ENCODE results near the gene NPAS3. TPM values are rescaled to one million over a fixed set of nuclear protein-coding genes. Genes with fewer than 3 reads are reported as not detected.

Gene NPAS3
- polyA plus RNA-seq, 4 donors: 8.2 to 8.6 (median 8.5) TPM

DNA sequence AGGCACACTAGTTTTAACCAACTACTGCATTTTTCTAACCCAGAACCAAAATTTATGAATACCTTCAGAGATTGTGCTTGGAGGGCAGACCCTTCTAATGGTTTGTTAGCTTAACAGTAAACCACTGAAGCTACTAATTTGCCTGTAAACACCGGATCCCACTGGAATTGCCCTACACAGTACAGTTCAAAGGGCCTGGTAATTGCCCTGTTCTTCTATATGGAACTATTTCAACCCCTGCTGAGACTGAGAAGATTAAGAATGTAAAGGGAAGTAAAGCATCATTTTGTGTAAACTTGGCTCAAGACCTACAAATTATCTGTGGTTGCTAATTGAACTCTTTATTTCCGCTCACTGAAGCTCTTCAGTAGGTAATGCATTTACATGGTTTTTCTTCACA lies 468.1 kb downstream of the NPAS3 start:
- no peak for DNase-seq (ENCODE audit: low read depth in 4 of 4, low spot score in 2 of 4)

DNA sequence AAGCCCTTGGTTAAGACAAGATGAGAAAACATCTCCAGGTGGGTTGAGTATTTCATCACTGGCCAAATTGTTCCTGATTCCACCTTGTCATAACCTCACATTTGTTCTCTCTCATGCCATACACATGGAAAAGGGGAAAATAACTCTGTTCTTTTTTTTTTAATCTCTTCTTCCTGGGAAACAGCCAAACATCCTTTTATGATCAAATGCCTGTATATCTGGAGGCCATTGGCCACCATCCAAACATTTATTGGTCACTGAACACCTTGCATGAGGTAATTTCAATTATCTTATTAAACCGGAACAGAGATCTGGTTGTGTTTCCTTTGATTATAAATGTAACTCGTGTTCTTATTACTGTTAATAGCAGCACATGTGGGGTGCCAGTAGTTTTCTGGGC lies 469.6 kb downstream of the NPAS3 start:
- DNase-seq (ENCODE audit: low read depth in 4 of 4, low spot score in 2 of 4): no peak

DNA sequence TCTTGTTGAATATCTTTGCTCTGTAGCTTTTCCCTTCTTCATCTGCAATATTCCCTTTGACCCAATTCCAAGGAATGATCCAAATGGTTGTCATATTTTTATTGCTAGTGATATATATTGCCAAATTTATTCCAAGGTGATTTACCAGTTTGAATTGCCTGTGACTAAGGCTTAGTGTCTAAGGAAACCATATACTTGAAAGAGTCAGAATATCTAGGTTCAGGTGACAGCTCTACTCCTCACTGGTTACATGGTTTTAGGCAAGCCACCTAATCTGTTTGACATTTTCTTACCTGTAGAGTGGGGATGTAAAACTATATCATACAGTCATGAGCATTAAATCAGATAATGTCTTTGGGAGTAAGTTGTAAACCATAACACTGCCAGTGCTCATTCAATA lies 473.8 kb downstream of the NPAS3 start:
- DNase-seq (ENCODE audit: low read depth in 4 of 4, low spot score in 2 of 4): no peak

DNA sequence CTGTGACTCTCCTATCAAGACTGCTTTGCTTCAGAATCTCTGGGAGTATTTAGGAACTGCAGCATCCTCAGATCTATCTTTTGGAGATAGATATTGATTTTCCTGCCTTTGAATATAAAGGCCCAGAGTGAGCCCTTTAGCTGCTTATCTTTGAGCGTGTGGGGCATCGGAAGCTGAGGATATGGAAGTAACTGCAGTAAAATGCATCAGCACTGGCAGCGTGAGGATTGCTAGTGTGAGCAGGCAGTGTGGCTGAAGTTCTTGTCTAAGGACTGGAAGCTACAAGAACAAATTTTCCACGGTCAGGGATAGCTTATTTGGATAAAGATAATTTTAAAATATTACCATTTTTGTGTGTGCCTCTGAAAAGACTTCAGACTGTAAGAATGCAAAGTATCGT lies 474.7 kb downstream of the NPAS3 start:
- DNase-seq (ENCODE audit: low read depth in 4 of 4, low spot score in 2 of 4): no peak

DNA sequence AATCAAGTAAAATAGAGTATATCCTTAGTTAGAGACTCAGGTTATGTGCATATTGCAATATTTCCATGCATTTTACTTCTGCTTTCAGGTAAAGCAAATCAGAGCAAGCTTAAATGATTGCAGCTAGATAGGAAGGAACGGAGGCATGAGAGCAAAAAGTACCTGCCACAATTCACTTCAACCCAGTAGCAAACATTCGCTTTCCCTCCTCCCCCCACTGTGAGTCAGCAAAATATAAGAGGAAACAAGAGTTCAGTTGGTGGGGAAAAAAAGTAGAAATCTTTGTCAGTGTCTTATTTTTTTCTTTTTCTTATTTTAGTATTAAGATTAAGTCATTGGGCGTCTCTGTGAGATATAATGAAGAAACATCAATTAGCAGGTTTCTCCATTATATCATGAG lies 475.4 kb downstream of the NPAS3 start:
- DNase-seq (ENCODE audit: low read depth in 4 of 4, low spot score in 2 of 4): no peak

DNA sequence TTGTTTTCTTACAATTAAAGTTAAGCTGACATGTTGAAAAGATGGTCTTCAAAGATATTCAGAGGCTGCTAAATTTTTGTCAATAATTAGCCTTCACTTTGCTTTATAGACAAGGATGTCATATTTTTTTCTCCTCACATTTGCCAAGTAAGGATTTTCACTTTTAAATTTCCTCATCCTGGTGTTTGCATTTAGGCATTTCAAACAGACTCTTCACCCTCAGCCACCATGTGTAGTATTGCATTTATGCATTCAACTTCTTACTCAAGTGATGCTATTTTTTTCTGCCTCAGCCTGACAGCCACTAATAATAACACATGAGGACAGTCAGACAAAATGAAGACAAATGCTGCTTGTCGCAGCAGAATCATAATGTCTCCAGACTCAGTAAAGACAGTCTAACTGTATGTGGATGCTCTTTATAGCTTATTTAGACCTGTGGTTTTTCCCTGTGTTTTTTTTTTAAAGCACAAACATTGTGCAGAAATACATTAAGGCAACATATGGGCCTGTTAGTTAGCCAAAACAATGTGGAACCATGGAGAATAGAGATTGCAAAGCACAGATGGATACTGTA lies 481.5 kb downstream of the NPAS3 start:
- no peak for DNase-seq (ENCODE audit: low read depth in 4 of 4, low spot score in 2 of 4)

DNA sequence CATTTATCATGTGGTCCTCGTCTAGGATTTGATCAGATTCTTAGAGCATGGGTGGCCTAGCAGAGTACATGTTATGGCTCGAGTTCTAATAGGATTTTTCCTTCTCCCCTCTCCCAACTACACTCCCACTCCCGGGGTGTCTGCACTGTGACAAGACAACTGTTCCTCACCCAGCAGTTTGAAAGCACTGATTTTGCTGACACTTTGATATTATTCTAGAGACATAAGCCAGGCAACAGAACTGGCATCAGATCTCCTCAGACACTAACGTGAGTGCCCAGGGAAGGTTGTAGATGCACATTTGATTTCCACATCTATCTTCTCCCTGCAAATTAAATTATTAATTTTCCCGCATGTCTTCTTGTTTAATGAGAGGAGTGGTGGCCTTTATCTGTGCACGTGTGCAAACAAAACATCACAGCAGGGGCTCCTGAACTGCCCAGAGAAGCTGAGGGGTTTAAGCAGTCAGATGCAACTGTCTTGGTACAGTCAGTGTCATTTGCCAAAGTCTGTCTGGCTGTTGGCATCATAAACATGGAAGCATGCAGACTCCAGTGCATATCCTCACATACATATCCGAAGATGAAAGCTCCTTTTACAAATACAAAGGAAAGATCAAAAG lies 491.8 kb downstream of the NPAS3 start:
- no peak for DNase-seq (ENCODE audit: low read depth in 4 of 4, low spot score in 2 of 4)

DNA sequence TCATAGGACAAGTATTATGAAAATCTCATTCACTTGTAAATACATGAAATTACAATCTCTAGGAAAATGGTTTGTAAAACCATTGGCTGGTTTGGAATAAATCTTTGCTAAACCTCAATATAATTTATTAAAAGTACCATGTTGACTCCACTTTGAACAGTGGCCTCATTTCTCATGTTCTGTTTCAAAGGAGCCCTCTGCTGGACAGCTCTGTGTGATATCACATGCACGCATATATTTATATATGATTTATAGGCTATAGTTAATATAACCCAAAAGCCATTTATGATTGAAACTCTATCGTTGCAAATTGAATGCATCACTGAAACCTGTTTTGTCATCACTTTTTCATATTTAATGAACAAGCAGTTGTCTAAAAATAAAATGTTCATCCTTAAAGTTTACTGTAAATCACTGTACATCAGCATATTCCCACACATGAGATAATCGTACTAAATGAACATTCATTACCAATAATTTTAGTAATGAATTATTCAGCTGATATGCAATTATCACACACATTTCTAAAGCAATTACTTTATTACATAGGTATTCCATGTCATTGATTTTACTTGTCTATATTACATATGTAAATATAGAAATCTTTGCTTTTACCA lies 493.8 kb downstream of the NPAS3 start:
- DNase-seq (ENCODE audit: low read depth in 4 of 4, low spot score in 2 of 4): peak in 3 of 4 donors; percentile 5 to 15 (median 5)

DNA sequence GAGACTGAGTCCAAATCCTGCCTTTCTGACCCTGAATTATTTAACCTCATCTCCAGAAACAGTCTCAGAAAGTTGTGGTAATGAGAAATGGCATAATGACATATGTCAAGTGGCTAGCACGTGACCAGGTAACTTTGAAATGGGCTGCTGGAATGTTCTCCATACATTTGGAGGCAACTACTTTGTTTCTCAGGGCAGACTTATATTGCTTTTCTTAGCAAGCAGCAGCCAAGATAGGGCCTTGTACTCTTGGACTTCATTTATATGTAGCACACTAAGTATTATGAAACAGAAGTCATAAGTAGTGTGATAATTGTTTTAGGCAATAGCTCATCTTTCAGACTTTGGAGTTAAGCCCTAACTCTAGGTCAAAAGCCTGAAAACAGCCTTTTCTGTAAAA lies 494.7 kb downstream of the NPAS3 start:
- no peak for DNase-seq (ENCODE audit: low read depth in 4 of 4, low spot score in 2 of 4)

DNA sequence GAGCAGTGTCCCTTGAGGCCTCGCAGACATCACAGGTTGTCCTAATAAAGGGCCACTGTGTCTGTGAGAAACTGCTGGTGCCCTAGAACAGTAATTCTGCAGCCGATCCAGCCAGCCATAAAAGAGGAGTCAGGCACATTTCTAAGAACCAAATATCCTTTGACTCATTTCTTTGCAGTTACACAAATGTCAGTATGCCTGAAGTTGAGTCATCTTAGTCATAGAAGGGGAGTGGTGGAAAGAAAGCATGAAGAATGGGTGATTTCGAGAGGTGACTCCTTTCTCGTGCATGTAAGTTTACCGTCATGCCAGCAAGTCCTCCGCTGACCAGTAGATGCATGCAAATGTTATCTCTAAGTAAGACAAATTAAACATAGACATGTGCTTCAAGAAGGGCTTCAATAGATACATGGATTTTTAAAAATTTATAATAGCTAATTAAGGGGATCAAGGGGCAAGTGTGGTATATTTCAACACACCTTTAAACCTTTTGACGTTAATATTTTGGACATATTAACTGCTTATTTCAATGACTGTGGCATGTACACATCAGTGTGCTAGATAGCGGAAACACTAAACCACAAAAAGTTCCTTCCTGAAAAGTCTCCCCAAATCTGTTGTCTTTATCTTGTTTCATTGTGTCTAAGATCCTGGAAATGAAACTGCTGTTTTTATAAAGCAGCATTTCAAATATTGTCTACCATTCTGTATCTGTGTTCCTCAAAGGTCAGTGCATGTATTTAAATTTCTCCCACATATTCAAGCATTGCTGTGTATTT lies 497.4 kb downstream of the NPAS3 start:
- no peak for DNase-seq (ENCODE audit: low read depth in 4 of 4, low spot score in 2 of 4)

DNA sequence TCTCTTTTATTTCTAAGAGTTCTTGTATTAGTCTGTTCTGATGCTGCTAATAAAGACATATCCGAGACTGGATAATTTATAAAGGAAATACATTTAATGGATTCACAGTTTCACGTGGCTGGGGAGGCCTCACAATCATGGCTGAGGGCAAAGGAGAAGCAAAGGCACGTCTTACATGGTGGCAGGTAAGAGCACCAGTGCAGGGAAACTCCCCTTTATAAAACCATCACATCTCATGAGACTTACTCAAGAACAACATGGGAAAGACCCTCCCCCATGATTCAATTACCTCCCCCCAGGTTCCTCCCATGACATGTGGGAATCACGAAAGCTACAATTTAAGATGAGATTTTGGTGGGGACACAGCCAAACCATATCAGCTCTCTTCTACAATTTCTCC lies 503.0 kb downstream of the NPAS3 start:
- no peak for DNase-seq (ENCODE audit: low read depth in 4 of 4, low spot score in 2 of 4)

DNA sequence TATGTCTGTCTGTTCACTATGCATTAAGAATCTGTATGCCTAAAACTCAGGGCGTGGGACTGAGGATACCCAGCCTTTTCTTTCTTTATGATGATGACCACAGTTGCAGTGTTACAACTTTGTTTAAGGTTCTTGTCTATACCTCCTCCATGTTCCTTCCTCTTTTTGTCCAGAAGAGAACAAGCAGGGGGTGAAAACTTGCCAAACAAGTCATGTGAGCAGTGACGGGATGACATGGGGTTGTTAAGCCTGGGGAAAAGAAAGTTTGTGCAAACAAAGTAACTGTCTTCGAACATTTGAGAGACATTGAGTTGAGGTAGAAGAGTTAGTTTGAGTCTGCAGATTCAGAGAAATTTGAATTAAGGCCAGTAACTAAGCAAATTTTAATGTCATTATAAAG lies 505.5 kb downstream of the NPAS3 start:
- DNase-seq (ENCODE audit: low read depth in 4 of 4, low spot score in 2 of 4): no peak

DNA sequence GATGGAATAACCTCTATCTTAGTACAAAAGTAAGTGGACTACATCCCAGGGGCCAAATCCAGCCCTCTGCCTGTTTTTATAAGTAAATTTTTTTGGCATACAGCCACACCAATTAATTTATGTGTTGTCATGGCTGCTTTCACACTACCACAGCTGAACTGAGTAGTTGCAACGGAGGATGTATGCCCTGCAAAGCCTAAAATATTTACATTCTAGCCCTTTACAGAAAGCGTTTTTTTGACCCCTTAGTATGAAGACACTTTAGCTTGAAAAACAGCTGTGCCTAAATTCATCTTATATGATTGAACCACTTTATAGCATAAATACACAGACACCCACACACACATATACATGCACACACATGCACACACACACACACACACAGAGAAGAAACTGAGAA lies 510.6 kb downstream of the NPAS3 start:
- DNase-seq (ENCODE audit: low read depth in 4 of 4, low spot score in 2 of 4): no peak

DNA sequence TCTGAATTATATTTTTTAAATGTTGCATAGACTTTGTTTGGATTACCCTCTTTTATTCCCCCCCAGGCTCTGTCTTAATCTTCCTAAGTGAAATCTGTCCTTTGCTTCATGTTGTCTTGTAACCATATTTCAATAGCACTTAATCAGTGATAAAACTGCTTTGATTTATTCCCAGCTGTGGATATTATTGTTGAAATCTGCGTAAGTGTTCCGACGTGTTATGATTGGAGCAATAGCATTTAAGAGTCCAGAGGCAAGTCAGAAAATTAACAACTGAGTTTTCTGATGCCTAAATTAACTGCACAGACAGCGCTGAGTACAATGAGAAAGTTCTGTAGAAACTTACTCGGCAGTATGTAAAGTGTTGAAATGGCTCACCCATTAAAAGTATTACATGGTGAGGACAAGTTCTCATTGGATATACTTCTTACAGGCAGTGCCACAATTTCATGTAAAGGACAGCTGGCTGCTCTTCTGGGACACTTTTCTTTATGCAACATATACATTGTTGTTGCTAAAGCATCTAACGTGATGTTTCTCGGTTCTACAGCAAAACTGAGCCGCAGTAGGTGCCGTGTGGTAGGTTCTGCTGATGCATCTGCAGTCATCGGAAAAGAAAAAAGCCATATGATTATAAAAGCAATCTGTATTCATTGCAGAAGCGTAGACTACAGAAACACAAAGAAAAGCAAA lies 511.2 kb downstream of the NPAS3 start:
- DNase-seq (ENCODE audit: low read depth in 4 of 4, low spot score in 2 of 4): no peak

DNA sequence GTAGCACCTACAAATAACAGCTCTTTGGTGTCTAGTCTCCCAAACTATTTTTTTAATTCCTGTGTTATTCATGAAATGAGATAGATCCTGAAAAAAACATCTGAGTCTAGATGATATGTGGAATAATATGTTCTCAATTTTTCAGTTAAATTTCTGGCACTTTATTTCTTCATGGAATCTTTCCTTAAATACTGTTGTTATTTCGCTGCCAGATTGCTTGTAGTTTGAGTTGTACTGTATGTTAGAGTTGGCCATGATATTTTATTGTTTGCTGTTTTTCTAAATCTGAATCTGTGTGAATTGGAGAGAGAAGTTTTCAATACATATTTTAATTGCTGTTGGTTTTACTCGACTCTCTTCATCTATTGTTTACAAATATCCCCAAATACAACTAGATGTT lies 511.7 kb downstream of the NPAS3 start:
- DNase-seq (ENCODE audit: low read depth in 4 of 4, low spot score in 2 of 4): no peak

DNA sequence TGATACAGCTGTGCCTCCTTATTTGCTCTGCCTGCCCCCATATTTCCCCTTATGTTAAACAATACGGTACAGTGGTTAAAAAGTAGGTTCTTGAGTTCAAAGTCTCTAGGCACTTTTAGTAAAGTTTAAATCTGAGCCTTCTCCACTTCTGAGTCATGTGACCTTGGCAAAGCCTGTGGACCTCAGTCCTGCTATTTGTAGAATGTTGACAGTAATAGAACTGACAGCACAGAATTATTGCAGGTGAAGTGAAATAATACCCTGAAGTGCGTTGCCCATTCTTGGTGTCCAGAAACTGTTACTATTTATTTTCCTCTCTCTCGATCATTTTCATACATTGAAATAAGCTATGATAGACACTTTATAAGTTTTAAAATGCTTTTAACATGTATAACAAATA lies 512.5 kb downstream of the NPAS3 start:
- DNase-seq (ENCODE audit: low read depth in 4 of 4, low spot score in 2 of 4): no peak

DNA sequence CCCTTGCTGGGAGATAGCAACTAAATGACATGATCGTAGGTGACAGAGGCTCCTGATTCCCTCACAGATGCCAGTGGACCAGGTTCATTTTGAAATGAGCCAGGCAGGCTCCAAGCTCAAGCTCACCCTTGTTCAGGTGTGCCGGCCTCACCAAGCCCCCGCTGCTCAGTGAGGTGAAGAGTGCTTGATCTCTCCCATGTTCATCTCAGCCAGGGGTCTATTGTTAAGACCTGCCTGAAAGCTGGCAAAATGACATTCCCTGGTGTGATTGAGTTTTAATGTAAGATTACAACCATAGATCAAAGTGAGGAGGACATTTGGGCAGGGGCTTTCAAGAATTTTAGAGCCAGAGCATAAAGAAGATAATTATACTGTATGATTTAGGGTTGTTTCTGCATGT lies 514.3 kb downstream of the NPAS3 start:
- DNase-seq (ENCODE audit: low read depth in 4 of 4, low spot score in 2 of 4): no peak

DNA sequence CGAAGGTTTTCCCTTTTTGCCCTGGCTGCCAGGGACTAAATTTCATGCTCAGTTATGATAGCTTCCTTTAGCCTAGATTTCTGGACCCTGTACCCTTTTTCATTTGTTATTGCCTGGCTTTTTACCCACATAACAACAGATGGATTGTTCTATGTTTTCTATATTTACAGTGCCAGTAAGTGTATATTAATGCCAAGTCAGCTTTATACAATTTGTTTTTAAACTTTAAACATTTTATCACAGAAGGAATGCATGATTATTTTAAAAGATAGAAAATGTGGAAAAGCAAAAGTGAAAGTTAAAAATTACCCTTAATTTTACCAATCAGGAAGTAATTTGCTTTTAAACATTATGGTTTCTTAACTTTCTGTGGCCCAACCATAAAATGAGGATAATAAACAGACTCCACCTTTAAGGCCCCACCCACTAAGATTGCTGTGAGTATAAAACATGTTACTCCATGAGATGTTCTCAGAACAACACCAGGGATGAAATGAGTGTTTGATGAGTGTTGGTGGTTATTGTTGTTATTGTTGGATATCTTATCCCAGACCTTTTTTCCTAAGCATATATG lies 515.4 kb downstream of the NPAS3 start:
- no peak for DNase-seq (ENCODE audit: low read depth in 4 of 4, low spot score in 2 of 4)

DNA sequence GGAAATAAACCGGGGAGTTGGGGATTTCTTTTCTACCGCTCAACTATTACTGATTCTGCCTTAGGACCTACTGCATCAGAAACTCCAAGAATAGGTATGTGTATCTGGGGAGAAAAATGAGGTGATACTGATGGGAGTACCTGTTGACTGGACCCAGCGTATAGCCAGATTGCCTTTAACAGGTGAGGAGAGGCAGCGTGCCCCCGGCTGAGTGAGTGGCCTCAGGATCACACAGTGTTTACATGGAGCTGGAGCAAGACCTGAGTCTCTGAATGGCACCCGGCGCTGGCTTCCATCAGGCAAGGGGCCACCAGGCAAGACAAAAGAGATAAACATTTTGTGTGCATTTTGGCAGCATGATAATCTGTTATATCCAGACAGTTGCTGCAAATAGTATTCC lies 516.0 kb downstream of the NPAS3 start:
- DNase-seq (ENCODE audit: low read depth in 4 of 4, low spot score in 2 of 4): no peak

DNA sequence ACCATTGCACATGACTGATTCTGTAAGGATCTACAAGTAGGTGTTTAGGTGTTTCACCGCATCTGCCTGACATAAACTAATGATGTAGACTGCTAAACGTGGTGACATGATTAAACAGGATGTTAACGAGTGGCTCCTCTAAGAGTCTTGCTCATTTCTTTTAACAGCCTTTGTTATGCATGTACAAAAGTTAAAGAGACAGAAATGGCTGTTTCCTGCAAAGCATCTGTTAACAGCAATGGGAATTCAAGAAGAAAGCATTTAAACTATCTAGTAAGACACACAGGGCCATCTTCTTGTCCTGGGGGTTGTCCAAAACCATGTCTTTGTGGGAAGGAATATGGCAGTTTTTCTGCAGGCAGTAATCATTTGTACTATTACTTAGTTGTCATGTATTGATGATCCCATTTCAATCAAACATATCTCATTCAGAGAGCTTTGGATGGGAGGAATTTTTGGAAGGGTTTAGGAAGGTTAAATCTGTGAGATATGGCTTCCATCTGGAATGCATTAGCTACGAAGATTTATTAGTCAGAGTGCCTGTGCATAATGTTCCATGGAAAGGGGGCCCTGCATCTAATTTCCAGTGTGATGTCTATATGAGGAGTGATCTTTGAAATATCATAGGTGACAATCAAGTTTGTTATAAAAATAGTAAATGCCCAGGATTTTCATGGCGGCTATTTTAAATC lies 517.1 kb downstream of the NPAS3 start:
- DNase-seq (ENCODE audit: low read depth in 4 of 4, low spot score in 2 of 4): no peak

Measured in left renal cortex interstitium (tissue), 4 donors.